Muscle layer of duodenum (tissue), 2 donors: ENCODE measurements around the gene PDGFC.

Source experiments
- H3K27ac ChIP-seq: one replicate; pipeline ENCODE4 v1.7.0; 2013; ENCODE audit warnings: mild to moderate bottlenecking, low read length
- H3K27me3 ChIP-seq: one replicate; pipeline ENCODE4 v1.7.0; 2013; ENCODE audit warnings: low read depth, mild to moderate bottlenecking, control low read depth, low read length
- H3K36me3 ChIP-seq, 2 donors: one replicate each; pipeline ENCODE4 v1.7.0; 2013; ENCODE audit warnings: low read length in 2 of 2, control low read depth in 1 of 2, mild to moderate bottlenecking in 1 of 2; ENCODE audit not compliant: insufficient read depth in 2 of 2, control insufficient read depth in 1 of 2
- H3K4me1 ChIP-seq, 2 donors: one replicate each; pipeline ENCODE4 v1.7.0; 2013; ENCODE audit warnings: low read length in 2 of 2, mild to moderate bottlenecking in 2 of 2, control low read depth in 1 of 2, moderate library complexity in 1 of 2; ENCODE audit not compliant: insufficient read depth in 2 of 2, control insufficient read depth in 1 of 2
- H3K4me3 ChIP-seq, 2 donors: one replicate each; pipeline ENCODE4 v1.7.0; 2013; ENCODE audit warnings: low read length in 2 of 2, low read depth in 1 of 2, mild to moderate bottlenecking in 1 of 2
- H3K9me3 ChIP-seq, 2 donors: one replicate each; pipeline ENCODE4 v1.7.0; 2013; ENCODE audit warnings: low read length in 2 of 2, control low read depth in 1 of 2, mild to moderate bottlenecking in 1 of 2; ENCODE audit not compliant: control insufficient read depth in 1 of 2
- donor health status: healthy.

The PDGFC gene

GRCh38 chr4:156949373-156949814 is 22.2 kb downstream of the PDGFC start:
- no peaks in the 10 kb centered on the region for H3K9me3 ChIP-seq
- peaks cover 10 to 47% of the 10 kb centered on the region in 2 donors for H3K4me1 ChIP-seq
- H3K27me3 ChIP-seq, result no peaks in the 10 kb centered on the region
- peaks cover 0 to 5% of the 10 kb centered on the region in 2 donors for H3K36me3 ChIP-seq
- peak overlapping the region; percentile 39 for H3K27ac ChIP-seq
- no peak overlapping the region for H3K4me3 ChIP-seq

GRCh38 chr4:156948738-156949137 is 22.9 kb downstream of the PDGFC start:
- Histone ChIP-seq H3K36me3 (peaks cover 0 to 5% of the 10 kb centered on the region in 2 donors), H3K27me3 (no peaks in the 10 kb centered on the region), H3K4me3 (no peak overlapping the region), H3K4me1 (peaks cover 10 to 53% of the 10 kb centered on the region in 2 donors), H3K9me3 (no peaks in the 10 kb centered on the region), H3K27ac (peak overlapping the region; percentile 39)

GRCh38 chr4:156948133-156948532 is 23.5 kb downstream of the PDGFC start:
- Histone ChIP-seq H3K4me3 (no peak overlapping the region), H3K9me3 (no peaks in the 10 kb centered on the region), H3K4me1 (peaks cover 10 to 55% of the 10 kb centered on the region in 2 donors), H3K27ac (peak overlapping the region; percentile 39), H3K36me3 (peaks cover 0 to 5% of the 10 kb centered on the region in 2 donors), H3K27me3 (no peaks in the 10 kb centered on the region)

- Histone ChIP-seq H3K27ac (peak overlapping the region; percentile 72), H3K36me3 (peaks cover 0 to 5% of the 10 kb centered on the region in 2 donors), H3K27me3 (no peaks in the 10 kb centered on the region), H3K9me3 (no peaks in the 10 kb centered on the region), H3K4me1 (peaks cover 10 to 51% of the 10 kb centered on the region in 2 donors), H3K4me3 (no peak overlapping the region)
Measured at GRCh38 chr4:156946516-156947424, 24.8 kb downstream of the PDGFC start.

GRCh38 chr4:156945532-156945931 is 26.1 kb downstream of the PDGFC start:
- Histone ChIP-seq H3K4me1 (peaks cover 10 to 51% of the 10 kb centered on the region in 2 donors), H3K27me3 (no peaks in the 10 kb centered on the region), H3K9me3 (no peaks in the 10 kb centered on the region), H3K27ac (peak overlapping the region; percentile 10), H3K4me3 (no peak overlapping the region), H3K36me3 (peaks cover 0 to 5% of the 10 kb centered on the region in 2 donors)

GRCh38 chr4:156942991-156943390 is 28.6 kb downstream of the PDGFC start:
- Histone ChIP-seq H3K4me1 (peaks cover 4 to 36% of the 10 kb centered on the region in 2 donors), H3K9me3 (no peaks in the 10 kb centered on the region), H3K27ac (peak overlapping the region; percentile 72), H3K27me3 (no peaks in the 10 kb centered on the region), H3K36me3 (peaks cover 0 to 5% of the 10 kb centered on the region in 2 donors), H3K4me3 (no peak overlapping the region)

GRCh38 chr4:156941940-156942548 is 29.6 kb downstream of the PDGFC start:
- H3K4me1 ChIP-seq, result peaks cover 2 to 27% of the 10 kb centered on the region in 2 donors
- no peaks in the 10 kb centered on the region for H3K9me3 ChIP-seq
- no peaks in the 10 kb centered on the region for H3K27me3 ChIP-seq
- H3K36me3 ChIP-seq, result peaks cover 0 to 5% of the 10 kb centered on the region in 2 donors
- peak overlapping the region in 1 of 2 donors; percentile 12 for H3K4me3 ChIP-seq
- peak overlapping the region; percentile 82 for H3K27ac ChIP-seq

GRCh38 chr4:156939801-156940200 is 31.8 kb downstream of the PDGFC start:
- no peaks in the 10 kb centered on the region for H3K36me3 ChIP-seq
- H3K4me3 ChIP-seq, result no peak overlapping the region
- H3K27ac ChIP-seq, result no peak overlapping the region
- H3K4me1 ChIP-seq, result peaks cover 0 to 12% of the 10 kb centered on the region in 2 donors
- H3K9me3 ChIP-seq, result no peaks in the 10 kb centered on the region
- H3K27me3 ChIP-seq, result no peaks in the 10 kb centered on the region

- Histone ChIP-seq H3K36me3 (no peaks in the 10 kb centered on the region), H3K4me3 (no peak overlapping the region), H3K27ac (no peak overlapping the region), H3K4me1 (peaks cover 0 to 7% of the 10 kb centered on the region in 2 donors), H3K9me3 (no peaks in the 10 kb centered on the region), H3K27me3 (no peaks in the 10 kb centered on the region)
Measured at GRCh38 chr4:156939139-156939538, 32.5 kb downstream of the PDGFC start.

- no peak overlapping the region for H3K27ac ChIP-seq
Measured at GRCh38 chr4:156934259-156934635, 37.4 kb downstream of the PDGFC start.

GRCh38 chr4:156933633-156934258 is 37.9 kb downstream of the PDGFC start:
- H3K27ac ChIP-seq, result no peak overlapping the region
- no peaks in the 10 kb centered on the region for H3K36me3 ChIP-seq
- peaks cover 0 to 6% of the 10 kb centered on the region in 2 donors for H3K4me1 ChIP-seq
- no peak overlapping the region for H3K4me3 ChIP-seq
- no peaks in the 10 kb centered on the region for H3K9me3 ChIP-seq
- no peaks in the 10 kb centered on the region for H3K27me3 ChIP-seq

More at GRCh38 chr4:156934259-156934635, 37.4 kb downstream of the PDGFC start:
- no peaks in the 10 kb centered on the region for H3K9me3 ChIP-seq
- peaks cover 0 to 3% of the 10 kb centered on the region in 2 donors for H3K4me1 ChIP-seq
- H3K36me3 ChIP-seq, result no peaks in the 10 kb centered on the region
- H3K4me3 ChIP-seq, result no peak overlapping the region
- H3K27me3 ChIP-seq, result no peaks in the 10 kb centered on the region
